Activated CD8-positive, alpha-beta memory T cell treated with anti-CD3 and anti-CD28 coated beads, Interleukin-2, amount 50 U/mL, for 4 hours (primary cell): Measurements from ENCODE around the gene COLGALT1.
"Not testable (repeated sequence)": the region's sequence is repeated elsewhere in the genome, so short reads cannot be mapped to it uniquely, and the experiment has no call there.

Experiments
- DNase-seq: peaks from one replicate; pipeline ENCODE4 v3.0.0-alpha.2; 2020

COLGALT1 gene

GRCh38 chr19:17562561-17562960 lies 7.1 kb downstream of the COLGALT1 start:
- DNase-seq, result no peak

GRCh38 chr19:17564781-17565180 lies 9.3 kb downstream of the COLGALT1 start:
- DNase-seq, result no peak

- DNase-seq, result no peak
Measured at GRCh38 chr19:17565611-17566010, 10.2 kb downstream of the COLGALT1 start.

- no peak for DNase-seq
Measured at GRCh38 chr19:17567940-17568339, 12.5 kb downstream of the COLGALT1 start.

- DNase-seq, result not testable (repeated sequence)
Measured at GRCh38 chr19:17570291-17570690, 14.8 kb downstream of the COLGALT1 start.

GRCh38 chr19:17570791-17571190 lies 15.3 kb downstream of the COLGALT1 start:
- no peak for DNase-seq

- no peak for DNase-seq
Measured at GRCh38 chr19:17572638-17573037, 17.2 kb downstream of the COLGALT1 start.

- no peak for DNase-seq
Measured at GRCh38 chr19:17575871-17576757, 20.7 kb downstream of the COLGALT1 start.

- no peak for DNase-seq
Measured at GRCh38 chr19:17576758-17577456, 21.5 kb downstream of the COLGALT1 start.

GRCh38 chr19:17577457-17578097 lies 22.1 kb downstream of the COLGALT1 start:
- no peak for DNase-seq

- no peak for DNase-seq
Measured at GRCh38 chr19:17579661-17580244, 24.3 kb downstream of the COLGALT1 start.

- DNase-seq, result no peak
Measured at GRCh38 chr19:17580470-17581144, 25.2 kb downstream of the COLGALT1 start.

- DNase-seq, result no peak
Measured at GRCh38 chr19:17581211-17581874, 25.9 kb downstream of the COLGALT1 start.

- DNase-seq, result no peak
Measured at GRCh38 chr19:17582613-17583012, 27.2 kb downstream of the COLGALT1 start.

GRCh38 chr19:17584132-17584531 lies 28.7 kb downstream of the COLGALT1 start:
- no peak for DNase-seq

- DNase-seq, result not testable (repeated sequence)
Measured at GRCh38 chr19:17585395-17585794, 29.9 kb downstream of the COLGALT1 start.

GRCh38 chr19:17590866-17591265 lies 35.4 kb downstream of the COLGALT1 start:
- DNase-seq, result no peak

- DNase-seq, result not testable (repeated sequence)
Measured at GRCh38 chr19:17594296-17594695, 38.8 kb downstream of the COLGALT1 start.

- not testable (repeated sequence) for DNase-seq
Measured at GRCh38 chr19:17598063-17598462, 42.6 kb downstream of the COLGALT1 start.

- no peak for DNase-seq
Measured at GRCh38 chr19:17598953-17599352, 43.5 kb downstream of the COLGALT1 start.

- DNase-seq, result no peak
Measured at GRCh38 chr19:17599780-17600179, 44.3 kb downstream of the COLGALT1 start.

GRCh38 chr19:17601683-17602082 lies 46.2 kb downstream of the COLGALT1 start:
- DNase-seq, result no peak
